ENCODE data around the gene ATAD3A. TPM values are rescaled to one million over a fixed set of nuclear protein-coding genes. Genes with fewer than 3 reads are reported as not detected.

ATAD3A gene
- total RNA-seq, 1 experiment from 2014 or later: 55.8 TPM

DNA sequence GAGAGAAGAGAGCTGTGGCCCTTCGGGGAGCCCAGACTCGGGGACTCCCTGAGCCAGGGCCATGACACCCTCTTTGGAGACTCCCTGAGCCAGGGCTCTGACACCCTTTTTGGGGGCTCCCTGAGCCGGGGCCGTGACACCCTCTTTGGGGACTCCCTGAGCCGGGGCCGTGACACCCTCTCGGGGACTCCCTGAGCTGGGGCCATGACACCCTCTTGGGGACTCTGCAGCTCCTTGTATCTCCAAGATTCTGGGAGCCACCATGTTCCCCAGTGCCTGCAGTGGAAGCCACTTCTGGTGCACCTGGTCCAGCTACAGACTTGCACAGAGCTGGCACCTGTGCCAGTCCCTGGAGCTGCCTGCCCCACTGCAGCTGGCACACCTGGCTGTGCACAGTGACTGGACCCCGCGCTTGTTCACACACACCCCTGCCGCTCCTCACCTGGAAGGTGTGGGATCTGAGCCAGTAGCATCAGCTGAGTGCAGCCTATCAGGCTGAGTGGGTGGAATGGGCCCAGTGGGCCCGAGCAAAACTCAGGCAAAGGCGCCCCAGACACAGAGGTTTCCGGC, 66.5 kb downstream of the ATAD3A start:
- no peak overlapping the region for H4K5ac ChIP-seq (ENCODE audit: insufficient read length, low read depth, low read length)
- H3K9me3 Mint-ChIP-seq: peaks cover 0 to 3% of the 10 kb centered on the region in 2 experiments; a peak in 1 of 5 replicates
- H4K20me1 ChIP-seq (ENCODE audit: control insufficient read depth, insufficient read depth, insufficient read length): no peaks in the 10 kb centered on the region
- H2AFZ ChIP-seq (ENCODE audit: low read length): no peak overlapping the region
- no peak overlapping the region for H4K8ac ChIP-seq (replicated peaks; ENCODE audit: insufficient read length, low read depth, low read length)
- H2BK120ac ChIP-seq (ENCODE audit: low read depth, low read length, poor library complexity, severe bottlenecking): no peak overlapping the region
- no peaks in the 10 kb centered on the region for H3K79me1 ChIP-seq (ENCODE audit: insufficient read depth, low read depth, low read length, poor library complexity, severe bottlenecking)
- no peak overlapping the region for H3T11ph ChIP-seq (ENCODE audit: low read length)
- no peak overlapping the region for H3K56ac ChIP-seq (ENCODE audit: insufficient read length, low read depth, low read length)
- H2AK5ac ChIP-seq (ENCODE audit: insufficient read length, low read length): no peak overlapping the region
- no CpG with 5 or more reads among the region's 13 CpGs for WGBS (ENCODE audit: extremely low coverage, insufficient read length, low lambda C conversion rate)
- no peak overlapping the region for H3K4me3 Mint-ChIP-seq
- H3K4me2 ChIP-seq (ENCODE audit: insufficient read depth, insufficient read length, low read length): no peak overlapping the region
- H3K4me1 Mint-ChIP-seq: peaks cover 8% of the 10 kb centered on the region in 2 experiments
- H2BK5ac ChIP-seq (ENCODE audit: insufficient read length, low read length): no peak overlapping the region
- H3K79me2 ChIP-seq (ENCODE audit: insufficient read depth, low read length): peaks cover 7% of the 10 kb centered on the region; the same call in 1 of the 2 replicates
- no peak overlapping the region for H3K23ac ChIP-seq (ENCODE audit: insufficient read length, low read depth, low read length)
- H4K91ac ChIP-seq (ENCODE audit: insufficient read length, low read depth, low read length): no peak overlapping the region
- no peak overlapping the region for H3K27ac ChIP-seq (ENCODE audit: insufficient read length, low read depth, low read length)
- DNase-seq: no peak
- peaks cover 36% of the 10 kb centered on the region for H3K27me3 Mint-ChIP-seq (ENCODE audit: low read depth)
- H3K9me3 ChIP-seq (ENCODE audit: control insufficient read depth, low read depth, low read length): no peaks in the 10 kb centered on the region
- no peaks in the 10 kb centered on the region for H3K27me3 ChIP-seq (ENCODE audit: insufficient read depth, low read length)
- H3K18ac ChIP-seq (ENCODE audit: insufficient read length, low read depth, low read length): no peak overlapping the region
- H3K14ac ChIP-seq (ENCODE audit: insufficient read depth, low read length): no peak overlapping the region
- H3K4ac ChIP-seq (ENCODE audit: low read depth, low read length): no peak overlapping the region
- no peak overlapping the region for H2BK15ac ChIP-seq (ENCODE audit: low read depth, low read length)
- no peak overlapping the region for H3K27ac Mint-ChIP-seq
- H2BK12ac ChIP-seq (ENCODE audit: insufficient read length, low read depth, low read length): no peak overlapping the region
- no peak overlapping the region for H3K9ac ChIP-seq (ENCODE audit: extremely low read depth, insufficient read length, low read length)
- no peaks in the 10 kb centered on the region for H3K4me1 ChIP-seq (ENCODE audit: insufficient read depth, low read length)
- H3K36me3 Mint-ChIP-seq (ENCODE audit: insufficient read depth in 1 of 3, low read depth in 3 of 3): peaks cover 0 to 3% (median under 1%) of the 10 kb centered on the region in 3 experiments; a peak in 5 of 7 replicates
- TF ChIP-seq, protein P1, sequence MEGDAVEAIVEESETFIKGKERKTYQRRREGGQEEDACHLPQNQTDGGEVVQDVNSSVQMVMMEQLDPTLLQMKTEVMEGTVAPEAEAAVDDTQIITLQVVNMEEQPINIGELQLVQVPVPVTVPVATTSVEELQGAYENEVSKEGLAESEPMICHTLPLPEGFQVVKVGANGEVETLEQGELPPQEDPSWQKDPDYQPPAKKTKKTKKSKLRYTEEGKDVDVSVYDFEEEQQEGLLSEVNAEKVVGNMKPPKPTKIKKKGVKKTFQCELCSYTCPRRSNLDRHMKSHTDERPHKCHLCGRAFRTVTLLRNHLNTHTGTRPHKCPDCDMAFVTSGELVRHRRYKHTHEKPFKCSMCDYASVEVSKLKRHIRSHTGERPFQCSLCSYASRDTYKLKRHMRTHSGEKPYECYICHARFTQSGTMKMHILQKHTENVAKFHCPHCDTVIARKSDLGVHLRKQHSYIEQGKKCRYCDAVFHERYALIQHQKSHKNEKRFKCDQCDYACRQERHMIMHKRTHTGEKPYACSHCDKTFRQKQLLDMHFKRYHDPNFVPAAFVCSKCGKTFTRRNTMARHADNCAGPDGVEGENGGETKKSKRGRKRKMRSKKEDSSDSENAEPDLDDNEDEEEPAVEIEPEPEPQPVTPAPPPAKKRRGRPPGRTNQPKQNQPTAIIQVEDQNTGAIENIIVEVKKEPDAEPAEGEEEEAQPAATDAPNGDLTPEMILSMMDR (conservative IDR thresholded peaks at IDR 0.05): no peak
- H3K23me2 ChIP-seq (ENCODE audit: insufficient read length, low read depth, low read length, poor library complexity, severe bottlenecking): peaks cover 8% of the 10 kb centered on the region
- H2BK20ac ChIP-seq (ENCODE audit: low read depth, low read length, poor library complexity, severe bottlenecking): no peak overlapping the region
